HG03558 (cell line): Measurements from ENCODE around the gene STARD8.

Experiments used
- ATAC-seq: cut with Tn5 transposase; IDR thresholded peaks from one replicate; pipeline ENCODE4 v1.9.1; 2021; ENCODE audit warnings: moderate number of reproducible peaks; ENCODE audit not compliant: unreplicated experiment; ENCODE audit errors: extremely low read depth

Gene STARD8

GRCh38 chrX:68710870-68711576 is 63.6 kb downstream of the STARD8 start:
- ATAC-seq: no peak

GRCh38 chrX:68711845-68712244 is 64.4 kb downstream of the STARD8 start:
- no peak for ATAC-seq

GRCh38 chrX:68714856-68715255 is 67.4 kb downstream of the STARD8 start:
- no peak for ATAC-seq

DNA sequence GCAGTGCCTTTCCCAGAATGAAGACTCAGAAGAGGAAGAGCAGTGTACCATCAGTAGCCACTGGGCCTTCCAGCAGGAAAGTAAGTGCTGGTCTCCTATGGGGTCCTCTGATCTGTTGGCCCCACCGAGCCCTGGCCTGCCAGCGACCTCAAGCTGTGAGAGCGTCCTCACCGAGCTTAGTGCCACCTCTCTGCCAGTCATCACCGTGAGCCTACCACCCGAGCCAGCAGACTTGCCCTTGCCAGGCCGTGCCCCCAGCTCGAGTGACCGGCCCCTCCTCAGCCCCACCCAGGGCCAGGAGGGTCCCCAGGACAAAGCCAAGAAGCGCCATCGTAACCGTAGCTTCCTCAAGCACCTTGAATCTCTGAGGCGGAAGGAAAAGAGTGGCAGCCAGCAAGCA is 69.7 kb downstream of the STARD8 start:
- ATAC-seq: no peak

GRCh38 chrX:68717663-68718442 is 70.4 kb downstream of the STARD8 start:
- no peak for ATAC-seq

DNA sequence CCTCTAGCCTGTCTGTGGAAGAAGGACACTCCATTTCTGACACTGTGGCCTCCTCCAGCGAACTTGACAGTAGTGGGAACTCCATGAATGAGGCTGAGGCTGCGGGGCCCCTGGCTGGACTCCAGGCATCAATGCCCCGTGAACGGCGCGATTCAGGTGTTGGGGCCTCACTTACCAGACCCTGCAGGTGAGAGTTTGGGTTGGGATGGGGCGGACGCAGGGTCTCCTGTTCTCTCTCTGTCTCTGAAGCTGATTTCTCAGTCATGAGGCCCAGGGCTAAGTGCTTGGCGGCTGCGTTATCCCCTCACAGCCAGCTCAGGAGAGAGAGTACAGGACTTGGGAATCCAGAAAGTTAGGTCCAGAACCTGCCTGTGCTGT is 71.0 kb downstream of the STARD8 start:
- ATAC-seq: no peak

- no peak for ATAC-seq
These were observed 71.9 kb downstream of the STARD8 start for GRCh38 chrX:68719181-68719903.

- ATAC-seq: no peak
These were observed 72.6 kb downstream of the STARD8 start for GRCh38 chrX:68719904-68720614.

DNA sequence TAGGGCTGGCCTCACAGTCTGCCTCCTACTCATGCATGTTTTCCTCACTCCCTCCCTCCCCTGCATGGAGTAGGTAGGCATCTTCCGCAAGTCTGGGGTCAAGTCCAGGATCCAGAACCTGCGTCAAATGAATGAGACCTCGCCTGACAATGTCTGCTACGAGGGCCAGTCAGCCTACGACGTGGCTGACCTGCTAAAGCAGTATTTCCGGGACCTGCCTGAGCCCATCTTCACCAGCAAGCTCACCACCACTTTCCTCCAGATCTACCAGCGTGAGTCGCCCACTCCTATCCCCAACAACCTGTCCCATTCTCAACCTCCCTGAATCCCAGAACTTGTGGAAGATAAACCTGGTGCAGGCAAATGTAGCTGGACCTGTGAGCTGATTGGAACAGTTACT is 73.4 kb downstream of the STARD8 start:
- ATAC-seq: no peak

GRCh38 chrX:68721546-68721945 is 74.1 kb downstream of the STARD8 start:
- ATAC-seq: no peak

- ATAC-seq: no peak
These were observed 74.8 kb downstream of the STARD8 start for GRCh38 chrX:68721991-68722860.

DNA sequence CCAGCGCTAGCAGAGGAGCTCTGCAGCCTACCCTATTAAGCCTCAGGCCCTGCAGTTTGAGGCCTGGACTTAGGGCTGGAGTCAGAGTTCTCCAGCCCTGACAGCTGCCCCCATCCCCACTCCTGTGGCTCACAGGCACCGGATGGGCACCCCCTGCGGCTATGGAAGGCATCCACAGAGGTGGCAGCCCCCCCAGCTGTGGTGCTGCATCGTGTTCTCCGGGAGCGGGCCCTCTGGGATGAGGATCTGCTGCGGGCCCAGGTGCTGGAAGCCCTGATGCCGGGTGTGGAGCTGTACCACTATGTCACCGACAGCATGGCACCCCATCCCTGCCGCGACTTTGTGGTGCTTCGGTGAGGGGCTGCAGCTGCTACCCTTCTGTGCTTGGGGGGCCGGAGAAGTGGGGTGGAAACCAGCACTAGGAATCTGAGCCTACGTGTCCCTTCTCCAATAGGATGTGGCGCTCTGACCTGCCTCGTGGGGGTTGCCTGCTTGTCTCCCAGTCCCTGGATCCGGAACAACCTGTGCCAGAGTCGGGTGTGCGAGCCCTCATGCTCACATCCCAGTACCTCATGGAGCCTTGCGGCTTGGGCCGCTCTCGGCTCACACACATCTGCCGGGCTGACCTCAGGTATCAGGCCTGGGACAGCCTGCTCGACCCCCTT is 76.2 kb downstream of the STARD8 start:
- ATAC-seq: no peak

DNA sequence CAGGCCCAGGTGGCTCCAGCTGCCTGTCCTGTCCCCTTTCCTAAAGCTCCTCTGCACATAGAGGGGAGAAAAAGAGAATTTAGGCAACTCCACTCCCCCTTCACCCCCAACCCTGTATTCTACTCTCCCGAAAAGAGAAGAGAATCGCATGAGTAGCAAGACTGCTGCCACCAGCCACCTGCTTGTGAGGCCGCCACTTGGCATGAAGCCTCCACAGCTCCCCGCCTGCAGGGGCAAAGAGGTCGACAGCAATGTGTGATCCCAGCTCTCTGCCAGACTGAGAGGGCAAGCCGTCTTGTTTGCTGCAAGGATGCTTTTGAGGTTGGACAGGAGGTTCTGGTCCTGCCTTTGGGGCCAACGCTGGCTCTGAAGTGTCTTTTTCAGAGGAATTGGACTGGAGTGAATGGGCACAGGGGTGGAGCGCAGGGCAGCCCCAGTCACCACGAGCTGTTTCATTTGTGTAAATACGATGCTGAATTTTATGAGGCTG is 77.1 kb downstream of the STARD8 start:
- no peak for ATAC-seq

DNA sequence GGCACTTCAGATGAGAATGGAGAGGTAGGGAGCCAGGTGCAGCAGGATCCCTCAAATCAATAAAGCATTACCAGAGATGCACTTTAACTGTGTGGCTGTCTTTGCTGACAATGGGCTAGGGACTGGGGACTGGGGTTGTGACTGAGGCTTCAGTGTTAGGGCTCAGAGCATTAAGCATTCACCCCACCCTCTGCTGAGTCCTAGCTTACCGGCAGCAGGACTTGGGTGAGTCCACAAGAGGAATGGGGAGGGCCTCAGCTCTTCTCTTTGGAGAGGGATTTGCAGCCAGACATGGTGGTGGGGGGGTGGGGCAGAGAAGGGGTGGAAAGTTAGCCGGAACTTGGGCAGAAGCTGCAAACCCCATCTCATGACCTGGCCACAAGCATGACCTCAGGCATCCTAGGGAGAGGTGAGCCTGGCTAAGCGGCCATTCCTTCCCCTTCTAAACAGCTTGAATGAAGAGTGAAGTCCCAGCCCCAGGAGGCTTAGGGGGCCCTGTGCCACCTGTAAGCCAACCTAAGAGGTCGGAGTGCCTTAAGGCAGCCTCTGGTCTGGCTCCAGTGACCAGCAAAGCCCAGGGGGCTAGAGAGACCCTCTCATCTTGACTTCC is 78.4 kb downstream of the STARD8 start:
- ATAC-seq: no peak

DNA sequence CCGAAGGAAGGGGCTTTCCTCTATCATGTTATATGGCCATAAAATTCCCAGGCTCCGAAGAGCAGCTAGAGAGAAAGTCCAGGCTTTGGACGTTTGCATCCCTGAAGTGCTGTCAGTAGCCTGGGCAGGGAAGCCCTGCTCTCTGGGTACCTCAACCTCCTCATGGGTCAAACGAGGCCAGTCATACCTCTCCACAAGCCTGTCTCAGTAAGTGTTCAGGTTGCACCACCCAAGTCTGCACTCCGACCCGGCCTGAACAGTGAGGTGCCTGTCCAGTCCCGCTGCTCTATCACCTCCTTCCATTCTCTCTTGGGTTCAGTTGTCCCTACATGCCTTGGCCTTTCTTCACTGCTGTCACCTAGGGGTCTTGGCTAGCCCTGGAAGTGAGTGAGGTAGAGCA is 78.9 kb downstream of the STARD8 start:
- ATAC-seq: no peak

DNA sequence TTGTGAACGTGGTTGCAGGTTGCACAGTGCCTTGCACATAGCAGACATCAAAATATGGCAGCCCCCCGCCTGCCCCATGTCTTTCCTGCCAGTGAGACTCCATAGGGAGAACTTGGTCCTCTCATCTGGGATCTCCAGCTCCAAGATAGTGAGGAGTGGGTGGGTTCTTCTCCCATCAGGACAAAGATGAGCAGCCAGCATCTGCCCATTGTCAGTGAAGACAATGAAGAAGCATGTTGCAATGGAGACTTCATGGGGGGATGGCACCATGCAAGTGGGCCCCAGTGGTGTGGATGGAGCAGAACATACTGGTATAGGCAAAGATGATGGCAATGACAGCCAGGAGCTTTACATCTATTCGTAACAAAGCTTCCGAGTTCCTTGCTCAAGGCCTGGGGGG is 80.2 kb downstream of the STARD8 start:
- ATAC-seq: no peak

DNA sequence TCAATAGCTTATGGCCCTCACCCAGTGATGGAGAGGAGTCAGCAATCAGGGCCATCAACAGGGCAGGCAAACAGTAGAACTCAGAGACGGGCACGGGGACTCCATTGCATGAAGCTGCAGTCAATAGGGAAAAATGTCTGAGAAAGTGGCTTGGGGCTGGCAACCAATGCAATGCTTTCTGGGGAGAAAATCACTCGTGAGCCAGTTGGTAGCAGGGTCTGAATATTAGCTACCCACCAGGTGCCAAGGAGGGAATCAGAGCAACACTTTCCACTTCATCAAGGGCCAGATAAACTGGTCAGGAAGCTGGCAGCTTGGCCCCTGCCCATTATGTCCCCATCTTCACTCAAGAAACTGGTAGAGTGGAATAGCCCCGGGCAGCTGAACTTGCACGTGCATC is 80.7 kb downstream of the STARD8 start:
- no peak for ATAC-seq

- no peak for ATAC-seq
These were observed 83.8 kb downstream of the STARD8 start for GRCh38 chrX:68731254-68731653.
